ENCODE results near the gene RAPGEF6.

GRCh38 chr5:131679911-131680310, 44.9 kb upstream of the RAPGEF6 start:
- no peak for TF ChIP-seq POLR2A (IDR thresholded peaks at IDR 0.05; ENCODE audit: low read length)
- no peak for TF ChIP-seq GATA1 (IDR thresholded peaks at IDR 0.05; ENCODE audit: low read depth, low read length)

Measured in erythroblast (primary cell).